ENCODE data around the gene CPPED1. TPM values are rescaled to one million over a fixed set of nuclear protein-coding genes. Genes with fewer than 3 reads are reported as not detected.

CPPED1 gene
- total RNA-seq, 1 donor from 2014 or later, result 9.7 TPM

GRCh38 chr16:12625068-12625467 lies 178.6 kb downstream of the CPPED1 start:
- H3F3A ChIP-seq (ENCODE audit: low read depth), result no peaks in the 10 kb centered on the region
- Mint-ChIP-seq H3K27ac (no peak overlapping the region), H3K36me3 (no peaks in the 10 kb centered on the region), H3K4me3 (no peak overlapping the region), H3K4me1 (no peaks in the 10 kb centered on the region), H3K9me3 (peaks cover under 1% of the 10 kb centered on the region), H3K27me3 (ENCODE audit: insufficient read depth, low read depth) (peaks cover 7% of the 10 kb centered on the region)
- H4K20me1 ChIP-seq (ENCODE audit: low read depth), result no peaks in the 10 kb centered on the region
- no peak overlapping the region for H3K9ac ChIP-seq
- H2AFZ ChIP-seq (replicated peaks), result no peak overlapping the region
- H3K27ac ChIP-seq, result no peak overlapping the region
- H3K4me1 ChIP-seq, result no peaks in the 10 kb centered on the region
- no peak for DNase-seq (ENCODE audit: low spot score)
- no peaks in the 10 kb centered on the region for H3K79me2 ChIP-seq (ENCODE audit: low read depth)
- H3K27me3 ChIP-seq, result no peaks in the 10 kb centered on the region
- no peak overlapping the region for H3K4me3 ChIP-seq
- no peaks in the 10 kb centered on the region for H3K36me3 ChIP-seq
- H3K9me3 ChIP-seq (ENCODE audit: low read depth), result no peaks in the 10 kb centered on the region
- TF ChIP-seq EZH2phosphoT487 (IDR thresholded peaks at IDR 0.05), result no peak
- no peak for TF ChIP-seq EZH2 (IDR thresholded peaks at IDR 0.05)
- TF ChIP-seq CTCF (IDR thresholded peaks at IDR 0.05), result no peak
- H3K4me2 ChIP-seq, result no peak overlapping the region

GRCh38 chr16:12620150-12620549 lies 183.5 kb downstream of the CPPED1 start:
- H3K36me3 ChIP-seq, result no peaks in the 10 kb centered on the region
- H3K27ac Mint-ChIP-seq, result no peak overlapping the region
- H3K9me3 Mint-ChIP-seq, result no peaks in the 10 kb centered on the region
- H3K27me3 ChIP-seq, result no peaks in the 10 kb centered on the region
- TF ChIP-seq EZH2phosphoT487 (IDR thresholded peaks at IDR 0.05) (no peak), CTCF (IDR thresholded peaks at IDR 0.05) (no peak), EZH2 (IDR thresholded peaks at IDR 0.05) (no peak)
- H4K20me1 ChIP-seq (ENCODE audit: low read depth), result no peaks in the 10 kb centered on the region
- H3K27ac ChIP-seq, result no peak overlapping the region
- DNase-seq (ENCODE audit: low spot score), result no peak
- H3K4me1 ChIP-seq, result no peaks in the 10 kb centered on the region
- no peak overlapping the region for H3K4me3 ChIP-seq
- H3F3A ChIP-seq (ENCODE audit: low read depth), result no peaks in the 10 kb centered on the region
- H3K36me3 Mint-ChIP-seq, result no peaks in the 10 kb centered on the region
- H3K27me3 Mint-ChIP-seq (ENCODE audit: insufficient read depth, low read depth), result peaks cover 5% of the 10 kb centered on the region
- H3K4me3 Mint-ChIP-seq, result no peak overlapping the region
- H3K4me2 ChIP-seq, result no peak overlapping the region
- H2AFZ ChIP-seq (replicated peaks), result no peak overlapping the region
- H3K4me1 Mint-ChIP-seq, result no peaks in the 10 kb centered on the region
- H3K79me2 ChIP-seq (ENCODE audit: low read depth), result no peaks in the 10 kb centered on the region
- no peak overlapping the region for H3K9ac ChIP-seq
- no peaks in the 10 kb centered on the region for H3K9me3 ChIP-seq (ENCODE audit: low read depth)

GRCh38 chr16:12618515-12618914 lies 185.2 kb downstream of the CPPED1 start:
- Histone ChIP-seq H4K20me1 (ENCODE audit: low read depth) (no peaks in the 10 kb centered on the region), H3K27me3 (no peaks in the 10 kb centered on the region), H3F3A (ENCODE audit: low read depth) (no peaks in the 10 kb centered on the region), H3K9me3 (ENCODE audit: low read depth) (no peaks in the 10 kb centered on the region), H3K4me2 (no peak overlapping the region), H3K4me1 (no peaks in the 10 kb centered on the region), H3K36me3 (no peaks in the 10 kb centered on the region), H2AFZ (replicated peaks) (no peak overlapping the region), H3K4me3 (no peak overlapping the region), H3K27ac (no peak overlapping the region), H3K9ac (no peak overlapping the region), H3K79me2 (ENCODE audit: low read depth) (no peaks in the 10 kb centered on the region)
- Mint-ChIP-seq H3K27me3 (ENCODE audit: insufficient read depth, low read depth) (peaks cover 5% of the 10 kb centered on the region), H3K27ac (no peak overlapping the region), H3K9me3 (no peaks in the 10 kb centered on the region), H3K4me3 (no peak overlapping the region), H3K4me1 (peaks cover 2% of the 10 kb centered on the region), H3K36me3 (no peaks in the 10 kb centered on the region)
- no peak for DNase-seq (ENCODE audit: low spot score)
- TF ChIP-seq EZH2 (IDR thresholded peaks at IDR 0.05), result no peak
- TF ChIP-seq EZH2phosphoT487 (IDR thresholded peaks at IDR 0.05), result no peak
- TF ChIP-seq CTCF (IDR thresholded peaks at IDR 0.05), result no peak
